Neural progenitor cell (in vitro differentiated cells): ENCODE data around the gene TSHZ1. TPM values are rescaled to one million over a fixed set of nuclear protein-coding genes. Genes with fewer than 3 reads are reported as not detected.

Experiments used
- DNase-seq: peaks from one replicate; pipeline ENCODE4 v3.0.0-alpha.2; 2016; ENCODE audit warnings: low spot score
- H2AFZ ChIP-seq: fragments of 200-600 bp; sonication (generic); replicated peaks from 2 replicates; pipeline ENCODE4 v1.6.1; 2016; ENCODE audit warnings: antibody characterized with exemption
- H3F3A ChIP-seq: fragments of 200-600 bp; sonication (generic); 2 replicates; pipeline ENCODE4 v1.6.1; 2016; ENCODE audit warnings: antibody characterized with exemption, low read depth
- H3K27ac ChIP-seq: fragments of 200-600 bp; sonication (generic); 2 replicates; pipeline ENCODE4 v1.5.1; 2016; ENCODE audit warnings: mild to moderate bottlenecking
- H3K27me3 ChIP-seq: fragments of 200-600 bp; sonication (generic); 2 replicates; pipeline ENCODE4 v1.6.1; 2016; ENCODE audit warnings: mild to moderate bottlenecking, moderate library complexity
- H3K36me3 ChIP-seq: fragments of 200-600 bp; sonication (generic); 2 replicates; pipeline ENCODE4 v1.5.1; 2016
- H3K4me1 ChIP-seq: fragments of 200-600 bp; sonication (generic); 2 replicates; pipeline ENCODE4 v1.6.1; 2016; ENCODE audit warnings: mixed run types
- H3K4me2 ChIP-seq: fragments of 200-600 bp; sonication (generic); 2 replicates; pipeline ENCODE4 v1.6.1; 2016
- H3K4me3 ChIP-seq: fragments of 200-600 bp; sonication (generic); 2 replicates; pipeline ENCODE4 v1.5.1; 2016
- H3K79me2 ChIP-seq: fragments of 200-600 bp; sonication (generic); 2 replicates; pipeline ENCODE4 v1.6.1; 2016; ENCODE audit warnings: low read depth
- H3K9ac ChIP-seq: fragments of 200-600 bp; sonication (generic); 2 replicates; pipeline ENCODE4 v1.6.1; 2016
- H3K9me3 ChIP-seq: fragments of 200-600 bp; sonication (generic); 2 replicates; pipeline ENCODE4 v1.5.1; 2016; ENCODE audit warnings: low read depth
- H4K20me1 ChIP-seq: fragments of 200-600 bp; sonication (generic); 2 replicates; pipeline ENCODE4 v1.6.1; 2016; ENCODE audit warnings: low read depth
- H3K27ac Mint-ChIP-seq: 3 replicates; pipeline ENCODE4 v1.8.0; 2021; ENCODE audit warnings: mixed read lengths
- H3K27me3 Mint-ChIP-seq: 2 replicates; pipeline ENCODE4 v1.8.0; 2022; ENCODE audit warnings: low read depth, mild to moderate bottlenecking, inconsistent platforms, moderate library complexity, mixed read lengths; ENCODE audit not compliant: insufficient read depth
- H3K36me3 Mint-ChIP-seq: 3 replicates; pipeline ENCODE4 v1.8.0; 2021; ENCODE audit warnings: mixed read lengths
- H3K4me1 Mint-ChIP-seq: 3 replicates; pipeline ENCODE4 v1.8.0; 2021; ENCODE audit warnings: mixed read lengths
- H3K4me3 Mint-ChIP-seq: 3 replicates; pipeline ENCODE4 v1.8.0; 2021; ENCODE audit warnings: mild to moderate bottlenecking, moderate library complexity, mixed read lengths
- H3K9me3 Mint-ChIP-seq: 3 replicates; pipeline ENCODE4 v1.8.0; 2020; ENCODE audit warnings: mixed read lengths
- EZH2 ChIP-seq: fragments of 200-600 bp; sonication (generic); IDR thresholded peaks from 2 replicates; pipeline ENCODE4 v1.6.1; 2017; ENCODE audit warnings: antibody characterized with exemption, mild to moderate bottlenecking, moderate library complexity
- EZH2phosphoT487 ChIP-seq: fragments of 200-600 bp; sonication (generic); IDR thresholded peaks from 2 replicates; pipeline ENCODE4 v1.6.1; 2017; ENCODE audit warnings: antibody characterized with exemption
- total RNA-seq: library from RNA; depleted of rRNA; stranded (reverse); fragments of >200 nt; gene quantifications from 2 replicates; pipeline ENCODE4 v1.2.3, GENCODE V29; 2015; ENCODE audit warnings: low replicate concordance
- TF ChIP-seq, protein P1 (sequence below): fragments of 200-600 bp; sonication (generic); IDR thresholded peaks from 2 replicates; pipeline ENCODE4 v1.5.1; 2017; ENCODE audit warnings: antibody characterized with exemption, mild to moderate bottlenecking

The TSHZ1 gene
- total RNA-seq, 1 donor from 2014 or later = 0.06 TPM

- H3K27me3 ChIP-seq = no peaks in the 10 kb centered on the region
- H3K27ac Mint-ChIP-seq = no peak overlapping the region
Measured at GRCh38 chr18:75287700-75288099, 77.1 kb downstream of the TSHZ1 start.

GRCh38 chr18:75289761-75290160 lies 79.2 kb downstream of the TSHZ1 start:
- Histone ChIP-seq H3K36me3 (no peaks in the 10 kb centered on the region), H3K4me3 (no peak overlapping the region), H3K79me2 (no peaks in the 10 kb centered on the region), H3K9me3 (no peaks in the 10 kb centered on the region), H4K20me1 (no peaks in the 10 kb centered on the region), H3K4me2 (no peak overlapping the region), H3K27me3 (no peaks in the 10 kb centered on the region), H2AFZ (no peak overlapping the region), H3K27ac (no peak overlapping the region), H3F3A (no peaks in the 10 kb centered on the region), H3K9ac (no peak overlapping the region), H3K4me1 (no peaks in the 10 kb centered on the region)
- Mint-ChIP-seq H3K4me1 (peaks cover 9% of the 10 kb centered on the region), H3K27me3 (peaks cover 6% of the 10 kb centered on the region), H3K27ac (no peak overlapping the region), H3K36me3 (peaks cover 13% of the 10 kb centered on the region), H3K9me3 (peaks cover 3% of the 10 kb centered on the region), H3K4me3 (no peak overlapping the region)
- DNase-seq = no peak
- TF ChIP-seq, protein P1, sequence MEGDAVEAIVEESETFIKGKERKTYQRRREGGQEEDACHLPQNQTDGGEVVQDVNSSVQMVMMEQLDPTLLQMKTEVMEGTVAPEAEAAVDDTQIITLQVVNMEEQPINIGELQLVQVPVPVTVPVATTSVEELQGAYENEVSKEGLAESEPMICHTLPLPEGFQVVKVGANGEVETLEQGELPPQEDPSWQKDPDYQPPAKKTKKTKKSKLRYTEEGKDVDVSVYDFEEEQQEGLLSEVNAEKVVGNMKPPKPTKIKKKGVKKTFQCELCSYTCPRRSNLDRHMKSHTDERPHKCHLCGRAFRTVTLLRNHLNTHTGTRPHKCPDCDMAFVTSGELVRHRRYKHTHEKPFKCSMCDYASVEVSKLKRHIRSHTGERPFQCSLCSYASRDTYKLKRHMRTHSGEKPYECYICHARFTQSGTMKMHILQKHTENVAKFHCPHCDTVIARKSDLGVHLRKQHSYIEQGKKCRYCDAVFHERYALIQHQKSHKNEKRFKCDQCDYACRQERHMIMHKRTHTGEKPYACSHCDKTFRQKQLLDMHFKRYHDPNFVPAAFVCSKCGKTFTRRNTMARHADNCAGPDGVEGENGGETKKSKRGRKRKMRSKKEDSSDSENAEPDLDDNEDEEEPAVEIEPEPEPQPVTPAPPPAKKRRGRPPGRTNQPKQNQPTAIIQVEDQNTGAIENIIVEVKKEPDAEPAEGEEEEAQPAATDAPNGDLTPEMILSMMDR = no peak
- TF ChIP-seq EZH2phosphoT487 = no peak
- no peak for TF ChIP-seq EZH2

More at GRCh38 chr18:75287700-75288099, 77.1 kb downstream of the TSHZ1 start:
- H3K4me3 ChIP-seq = no peak overlapping the region
- no peak overlapping the region for H3K9ac ChIP-seq
- H4K20me1 ChIP-seq = no peaks in the 10 kb centered on the region
- H3K36me3 ChIP-seq = no peaks in the 10 kb centered on the region
- no peak overlapping the region for H3K27ac ChIP-seq
- H3K4me1 ChIP-seq = no peaks in the 10 kb centered on the region
- Mint-ChIP-seq H3K4me1 (peaks cover 9% of the 10 kb centered on the region), H3K27me3 (peaks cover 2% of the 10 kb centered on the region), H3K36me3 (peaks cover 13% of the 10 kb centered on the region), H3K9me3 (peaks cover 3% of the 10 kb centered on the region), H3K4me3 (no peak overlapping the region)
- no peak for DNase-seq
- no peak overlapping the region for H2AFZ ChIP-seq
- H3K9me3 ChIP-seq = no peaks in the 10 kb centered on the region
- H3K4me2 ChIP-seq = no peak overlapping the region
- H3K79me2 ChIP-seq = no peaks in the 10 kb centered on the region
- no peaks in the 10 kb centered on the region for H3F3A ChIP-seq
- TF ChIP-seq, protein P1 = no peak
- TF ChIP-seq EZH2 = no peak
- no peak for TF ChIP-seq EZH2phosphoT487

DNA sequence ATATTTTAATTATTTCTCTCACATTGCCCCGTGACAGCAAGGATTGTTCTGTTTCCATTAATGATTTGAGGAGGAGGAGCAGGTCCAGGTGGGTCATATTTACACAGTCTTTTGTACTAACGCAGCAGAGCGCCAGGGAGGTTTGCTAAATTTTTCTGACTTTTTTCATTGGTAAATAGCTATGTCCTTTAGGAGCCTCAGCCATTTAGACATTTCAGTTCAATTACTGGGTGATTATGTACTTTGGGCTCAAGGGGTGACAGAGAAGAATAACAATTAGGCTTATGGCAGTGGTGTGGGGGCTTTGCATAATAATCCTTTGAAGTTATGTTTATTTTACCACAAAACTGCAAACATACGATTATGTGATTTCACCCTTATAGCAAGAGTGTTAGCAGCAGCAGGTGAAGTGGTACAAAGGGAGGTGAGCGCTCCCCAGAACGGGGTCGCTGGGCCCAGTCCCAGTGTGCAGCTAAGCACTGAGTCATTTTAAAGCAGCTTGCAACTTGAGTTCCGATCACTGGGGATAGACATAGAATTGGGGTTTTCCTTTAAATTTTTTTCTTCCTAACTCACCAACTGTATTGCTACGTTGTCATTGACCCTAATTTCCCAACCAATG lies 80.3 kb downstream of the TSHZ1 start:
- no peaks in the 10 kb centered on the region for H3F3A ChIP-seq
- no peaks in the 10 kb centered on the region for H3K9me3 ChIP-seq
- peaks cover 6% of the 10 kb centered on the region for H3K27me3 Mint-ChIP-seq
- no peak overlapping the region for H3K4me2 ChIP-seq
- no peak for DNase-seq
- peaks cover 10% of the 10 kb centered on the region for H3K36me3 Mint-ChIP-seq
- no peaks in the 10 kb centered on the region for H3K27me3 ChIP-seq
- H3K4me3 ChIP-seq = no peak overlapping the region
- H3K4me1 Mint-ChIP-seq = peaks cover 9% of the 10 kb centered on the region
- no peaks in the 10 kb centered on the region for H4K20me1 ChIP-seq
- H3K9ac ChIP-seq = no peak overlapping the region
- H2AFZ ChIP-seq = no peak overlapping the region
- H3K9me3 Mint-ChIP-seq = no peaks in the 10 kb centered on the region
- TF ChIP-seq EZH2phosphoT487 = no peak
- no peak overlapping the region for H3K27ac Mint-ChIP-seq
- H3K4me1 ChIP-seq = no peaks in the 10 kb centered on the region
- H3K79me2 ChIP-seq = no peaks in the 10 kb centered on the region
- no peak overlapping the region for H3K27ac ChIP-seq
- no peaks in the 10 kb centered on the region for H3K36me3 ChIP-seq
- H3K4me3 Mint-ChIP-seq = no peak overlapping the region

GRCh38 chr18:75291460-75291859 lies 80.9 kb downstream of the TSHZ1 start:
- H3K27ac ChIP-seq = no peak overlapping the region
- H3K27ac Mint-ChIP-seq = no peak overlapping the region
- H3K27me3 Mint-ChIP-seq = peaks cover 6% of the 10 kb centered on the region

More at GRCh38 chr18:75291460-75291859, 80.9 kb downstream of the TSHZ1 start:
- H3K36me3 ChIP-seq = no peaks in the 10 kb centered on the region
- no peaks in the 10 kb centered on the region for H3F3A ChIP-seq
- Mint-ChIP-seq H3K36me3 (peaks cover 10% of the 10 kb centered on the region), H3K9me3 (no peaks in the 10 kb centered on the region), H3K4me1 (peaks cover 9% of the 10 kb centered on the region), H3K4me3 (no peak overlapping the region)
- no peaks in the 10 kb centered on the region for H3K79me2 ChIP-seq
- H2AFZ ChIP-seq = no peak overlapping the region
- H3K27me3 ChIP-seq = no peaks in the 10 kb centered on the region
- no peak overlapping the region for H3K4me3 ChIP-seq
- H3K4me2 ChIP-seq = no peak overlapping the region
- no peaks in the 10 kb centered on the region for H4K20me1 ChIP-seq
- no peak for TF ChIP-seq EZH2phosphoT487
- TF ChIP-seq, protein P1 = no peak
- no peak for TF ChIP-seq EZH2
- H3K9ac ChIP-seq = no peak overlapping the region
- DNase-seq = no peak
- H3K4me1 ChIP-seq = no peaks in the 10 kb centered on the region
- no peaks in the 10 kb centered on the region for H3K9me3 ChIP-seq
